Endothelial cell of umbilical vein (primary cell): ENCODE results near the gene LRRC17. TPM values are rescaled to one million over a fixed set of nuclear protein-coding genes. Genes with fewer than 3 reads are reported as not detected.

Experiments
- BruUV-seq: library from RNA; stranded (reverse); fragments of 400-500 nt; replicated peaks from 2 replicates; lab custom pipeline; 2021; lab: Mats Ljungman, UMichigan
- CTCF ChIA-PET: fragments of 300-600, 350-600 bp; sonication (Branson Sonifier 250); formaldehyde crosslinking; loops from one replicate; lab custom pipeline; 2021; ENCODE audit warnings: antibody characterized with exemption, inconsistent platforms; lab: Charles Lee
- POLR2A ChIA-PET: fragments of 300-600, 350-600 bp; sonication (Branson Sonifier 250); formaldehyde crosslinking; loops from one replicate; lab custom pipeline; 2021; ENCODE audit warnings: antibody characterized with exemption, inconsistent platforms; lab: Charles Lee
- DNase-seq: peaks from one replicate; pipeline ENCODE4 v3.0.0-alpha.2; 2011; ENCODE audit warnings: low read depth, low spot score
- FAIRE-seq: peaks from 2 replicates; lab custom pipeline; 2011; peaks lifted over from hg19 to GRCh38; lab: Jason Lieb, UNC
- H2AFZ ChIP-seq: 2 replicates; pipeline ENCODE4 v1.6.0; 2012; ENCODE audit warnings: low read depth, low read length, control low read depth, inconsistent platforms
- H3K27ac ChIP-seq: 2 replicates; pipeline ENCODE4 v1.5.1; 2011; ENCODE audit warnings: low read depth, mild to moderate bottlenecking, control low read depth, low read length, moderate library complexity; ENCODE audit not compliant: insufficient read depth
- H3K27me3 ChIP-seq, 2 experiments: 2 replicates each; pipeline versions ENCODE4 v1.6.0 to v1.6.1; 2011; ENCODE audit warnings: low read length in 2 of 2, mixed read lengths in 1 of 2; ENCODE audit not compliant: control insufficient read depth in 2 of 2, insufficient read depth in 2 of 2
- H3K36me3 ChIP-seq, 2 experiments: 2 replicates in 1 of 2; 3 replicates in 1 of 2; pipeline ENCODE4 v1.5.1; 2011; ENCODE audit warnings: low read length in 2 of 2, mild to moderate bottlenecking in 1 of 2, moderate library complexity in 1 of 2; ENCODE audit not compliant: control insufficient read depth in 2 of 2, insufficient read depth in 2 of 2; ENCODE audit errors: extremely low read depth in 1 of 2
- H3K4me1 ChIP-seq: 3 replicates; pipeline ENCODE4 v1.5.1; 2011; ENCODE audit warnings: mild to moderate bottlenecking, low read length; ENCODE audit not compliant: control insufficient read depth, insufficient read depth; ENCODE audit errors: extremely low read depth
- H3K4me2 ChIP-seq: 2 replicates; pipeline ENCODE4 v1.6.1; 2011; ENCODE audit warnings: low read length, control low read depth, mixed read lengths; ENCODE audit not compliant: insufficient read depth
- H3K4me3 ChIP-seq, 3 experiments: fragments of 200-600 bp in 1 of 3; sonication (generic), shearing (Covaris generic) in 1 of 3; replicated peaks in 1 of 3; 2 replicates each; pipeline ENCODE4 v1.5.1; 2011 to 2016; ENCODE audit warnings: control low read depth in 3 of 3, low read length in 3 of 3, mild to moderate bottlenecking in 2 of 3, inconsistent platforms in 1 of 3, low read depth in 1 of 3, moderate library complexity in 1 of 3; ENCODE audit not compliant: insufficient read depth in 1 of 3
- H3K79me2 ChIP-seq: 2 replicates; pipeline ENCODE4 v1.6.0; 2012; ENCODE audit warnings: low read length, inconsistent platforms; ENCODE audit not compliant: control insufficient read depth, insufficient read depth
- H3K9ac ChIP-seq: replicated peaks from 2 replicates; pipeline ENCODE3; 2011; ENCODE audit warnings: low read length, control low read depth; ENCODE audit not compliant: insufficient read depth; ENCODE audit errors: extremely low read depth
- H3K9me1 ChIP-seq: replicated peaks from 3 replicates; pipeline ENCODE4 v1.6.0; 2011; ENCODE audit warnings: mild to moderate bottlenecking, low read length; ENCODE audit not compliant: control insufficient read depth, insufficient read depth; ENCODE audit errors: extremely low read depth
- H3K9me3 ChIP-seq: replicated peaks from 2 replicates; pipeline ENCODE4 v1.5.1; 2012; ENCODE audit warnings: low read length, inconsistent platforms; ENCODE audit not compliant: control insufficient read depth, insufficient read depth
- H4K20me1 ChIP-seq: replicated peaks from 2 replicates; pipeline ENCODE3; 2011; ENCODE audit warnings: mild to moderate bottlenecking, low read length; ENCODE audit not compliant: control insufficient read depth, insufficient read depth; ENCODE audit errors: extremely low read depth
- FOS ChIP-seq: IDR thresholded peaks from 2 replicates; pipeline ENCODE4 v1.6.1; 2011; ENCODE audit warnings: mild to moderate bottlenecking, low read length, moderate library complexity, borderline replicate concordance; ENCODE audit not compliant: insufficient read depth
- GATA2 ChIP-seq: IDR thresholded peaks from 2 replicates; pipeline ENCODE4 v1.7.0; 2011; ENCODE audit warnings: low read depth, mild to moderate bottlenecking, moderate library complexity, mixed read lengths, low read length; ENCODE audit not compliant: insufficient read length, insufficient read depth
- JUN ChIP-seq: IDR thresholded peaks from 2 replicates; pipeline ENCODE4 v1.6.1; 2011; ENCODE audit warnings: borderline replicate concordance, low read depth; ENCODE audit not compliant: insufficient read length, insufficient read depth
- MYC ChIP-seq: IDR thresholded peaks from one replicate; pipeline ENCODE4 v1.6.1; 2011; ENCODE audit warnings: mild to moderate bottlenecking, low read depth, low read length
- POLR2AphosphoS5 ChIP-seq: IDR thresholded peaks from 2 replicates; pipeline ENCODE4 v1.6.1; 2012; ENCODE audit warnings: low read depth, mild to moderate bottlenecking, control low read depth, low read length, moderate library complexity; ENCODE audit not compliant: insufficient read depth
- dilution Hi-C: fragments of 300-500 bp; cut with MboI; formaldehyde crosslinking; loops from one replicate; pipeline ENCODE4 v1.15.0; 2019; ENCODE audit warnings: low sequenced_read_pairs; ENCODE audit not compliant: extremely low pct_ligation_motif_present
- intact Hi-C: fragments of 100-400 bp; cut with micrococcal nuclease; formaldehyde crosslinking; loops from one replicate; pipeline ENCODE4 v1.10.0; 2022
- polyA plus RNA-seq, 4 experiments: library from polyadenylated mRNA; depleted of rRNA in 3 of 4; stranded (reverse) in 3 of 4; unstranded in 1 of 4; fragments of >200 nt; gene quantifications; 2 replicates each; pipeline versions ENCODE4 v1.2.1 to v1.2.3, GENCODE V29; 2011 to 2012; ENCODE audit warnings: missing spikeins in 1 of 4
- total RNA-seq: library from RNA; stranded (reverse); gene quantifications from 2 replicates; pipeline ENCODE4 v1.2.3, GENCODE V29; 2021
- TF ChIP-seq, protein P1 (sequence below): IDR thresholded peaks from 2 replicates; pipeline ENCODE4 v1.6.1; 2011; ENCODE audit not compliant: insufficient read depth, insufficient read length

Gene LRRC17
- total and polyA plus RNA-seq, 2 donors (not counting 3 experiments of a cell fraction or from before 2014, with no cell fraction given) = 22.7 to 33.7 TPM

GRCh38 chr7:102978284-102978683 lies 65.5 kb downstream of the LRRC17 start:
- Histone ChIP-seq H2AFZ (peak overlapping the region; percentile 64), H3K4me2 (no peak overlapping the region), H3K4me3 (no peak overlapping the region), H3K4me1 (peaks cover 11% of the 10 kb centered on the region), H3K9me1 (no peaks in the 10 kb centered on the region), H3K36me3 (no peaks in the 10 kb centered on the region), H3K27me3 (no peaks in the 10 kb centered on the region), H3K79me2 (peaks cover 2% of the 10 kb centered on the region), H3K9me3 (no peaks in the 10 kb centered on the region), H3K27ac (peak overlapping the region; percentile 29), H4K20me1 (no peaks in the 10 kb centered on the region), H3K9ac (no peak overlapping the region)
- FAIRE-seq = peak; percentile 55
- ChIA-PET CTCF (no interaction called here), POLR2A (no interaction called here)
- TF ChIP-seq POLR2AphosphoS5 (no peak), FOS (no peak), GATA2 (no peak), MYC (no peak)
- TF ChIP-seq, protein P1, sequence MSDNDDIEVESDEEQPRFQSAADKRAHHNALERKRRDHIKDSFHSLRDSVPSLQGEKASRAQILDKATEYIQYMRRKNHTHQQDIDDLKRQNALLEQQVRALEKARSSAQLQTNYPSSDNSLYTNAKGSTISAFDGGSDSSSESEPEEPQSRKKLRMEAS = no peak
- peak; percentile 31 for DNase-seq
- intact Hi-C loops (no loop called here), dilution Hi-C loops (no loop called here)
- no TSS peak for BruUV-seq

GRCh38 chr7:102979670-102980069 lies 66.9 kb downstream of the LRRC17 start:
- BruUV-seq = no TSS peak
- H3K4me3 ChIP-seq = no peak overlapping the region

More at GRCh38 chr7:102979670-102980069, 66.9 kb downstream of the LRRC17 start:
- Histone ChIP-seq H3K4me2 (no peak overlapping the region), H3K9me3 (no peaks in the 10 kb centered on the region), H3K9ac (no peak overlapping the region), H2AFZ (no peak overlapping the region), H4K20me1 (no peaks in the 10 kb centered on the region), H3K79me2 (no peaks in the 10 kb centered on the region), H3K36me3 (no peaks in the 10 kb centered on the region), H3K27me3 (no peaks in the 10 kb centered on the region), H3K9me1 (no peaks in the 10 kb centered on the region), H3K4me1 (peaks cover 3% of the 10 kb centered on the region), H3K27ac (no peak overlapping the region)
- TF ChIP-seq POLR2AphosphoS5 (no peak), JUN (no peak)
- TF ChIP-seq, protein P1 = no peak
- DNase-seq (no peak), FAIRE-seq (no peak)
- dilution Hi-C loops (no loop called here), intact Hi-C loops (no loop called here)
- ChIA-PET CTCF (no interaction called here), POLR2A (no interaction called here)
